Measurements from ENCODE around the gene TSHZ1.

The TSHZ1 gene

DNA sequence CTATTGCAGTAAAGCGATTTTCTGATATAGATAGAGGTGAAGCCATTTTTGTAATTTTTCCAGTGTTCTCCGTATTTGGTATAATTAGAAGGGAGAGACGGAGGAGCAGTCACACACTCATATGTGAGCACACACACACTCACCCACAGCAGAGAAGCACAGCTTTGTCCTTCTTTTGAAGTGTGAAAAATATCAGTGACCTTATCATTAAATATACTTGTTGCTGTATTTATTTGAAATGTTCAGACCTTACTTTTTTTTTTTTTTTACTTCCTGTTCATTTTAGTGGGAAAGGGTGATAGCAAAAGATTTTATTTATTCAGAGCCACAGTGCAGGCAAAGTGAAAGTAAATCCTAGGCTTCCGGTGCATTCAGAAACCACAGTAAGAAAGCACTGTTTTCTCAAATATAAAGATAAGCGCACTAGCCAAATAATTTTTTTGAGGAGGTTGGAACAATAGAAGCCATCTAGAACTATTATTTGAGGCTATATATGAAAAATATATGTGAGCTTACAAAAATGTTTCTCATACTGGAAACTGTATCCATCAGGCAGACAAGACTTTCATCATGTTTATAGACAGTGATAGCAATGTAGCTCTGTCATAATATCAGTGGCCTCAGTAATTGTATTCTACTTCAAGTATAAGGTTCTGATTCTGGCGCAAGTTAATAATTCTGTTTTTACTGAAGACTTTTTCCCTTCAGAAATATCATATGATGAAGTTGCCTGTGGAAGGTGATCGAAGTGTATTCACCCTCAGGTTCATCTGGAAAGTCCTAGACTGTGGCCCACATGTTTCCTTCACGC is 37.2 kb downstream of the TSHZ1 start:
- DNase-seq (ENCODE audit: low spot score): peak; percentile 48
- TF ChIP-seq, protein P1, sequence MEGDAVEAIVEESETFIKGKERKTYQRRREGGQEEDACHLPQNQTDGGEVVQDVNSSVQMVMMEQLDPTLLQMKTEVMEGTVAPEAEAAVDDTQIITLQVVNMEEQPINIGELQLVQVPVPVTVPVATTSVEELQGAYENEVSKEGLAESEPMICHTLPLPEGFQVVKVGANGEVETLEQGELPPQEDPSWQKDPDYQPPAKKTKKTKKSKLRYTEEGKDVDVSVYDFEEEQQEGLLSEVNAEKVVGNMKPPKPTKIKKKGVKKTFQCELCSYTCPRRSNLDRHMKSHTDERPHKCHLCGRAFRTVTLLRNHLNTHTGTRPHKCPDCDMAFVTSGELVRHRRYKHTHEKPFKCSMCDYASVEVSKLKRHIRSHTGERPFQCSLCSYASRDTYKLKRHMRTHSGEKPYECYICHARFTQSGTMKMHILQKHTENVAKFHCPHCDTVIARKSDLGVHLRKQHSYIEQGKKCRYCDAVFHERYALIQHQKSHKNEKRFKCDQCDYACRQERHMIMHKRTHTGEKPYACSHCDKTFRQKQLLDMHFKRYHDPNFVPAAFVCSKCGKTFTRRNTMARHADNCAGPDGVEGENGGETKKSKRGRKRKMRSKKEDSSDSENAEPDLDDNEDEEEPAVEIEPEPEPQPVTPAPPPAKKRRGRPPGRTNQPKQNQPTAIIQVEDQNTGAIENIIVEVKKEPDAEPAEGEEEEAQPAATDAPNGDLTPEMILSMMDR (IDR thresholded peaks at IDR 0.05; ENCODE audit: extremely low read depth, missing control alignments): no peak

DNA sequence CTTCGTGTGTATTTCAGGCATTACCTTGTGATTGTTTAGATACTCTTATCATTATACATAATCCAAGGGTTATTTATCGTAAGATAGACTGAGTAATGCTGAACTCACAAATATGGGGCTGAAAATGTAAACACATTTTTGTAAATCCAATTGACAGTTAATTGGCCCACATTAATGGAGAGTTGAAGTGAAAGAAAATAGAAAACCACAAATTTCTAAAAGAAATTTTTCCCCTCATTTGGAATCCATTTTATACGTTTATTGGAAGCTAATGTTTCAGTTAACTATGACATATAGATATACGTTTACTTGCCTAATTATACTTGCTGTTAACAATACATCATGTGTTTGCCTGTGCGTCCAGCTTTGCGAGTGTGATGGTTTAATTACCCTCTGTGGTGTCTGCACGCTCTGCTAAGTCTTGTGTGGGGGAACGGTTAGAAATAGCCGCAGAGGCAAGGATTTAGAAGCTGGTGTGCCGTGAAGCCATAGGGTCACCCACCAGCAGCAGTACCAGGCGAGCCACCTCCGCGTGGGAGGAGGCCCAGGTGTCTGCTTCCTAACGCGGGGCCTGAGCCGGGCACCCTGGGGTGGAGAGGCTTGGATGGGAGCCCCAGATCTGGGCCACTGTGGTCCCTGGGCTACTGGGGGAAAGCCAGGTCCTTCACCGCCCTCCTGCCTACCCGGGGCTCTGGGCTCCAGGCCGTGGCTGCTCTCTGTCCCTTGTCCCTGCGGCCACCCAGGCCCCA is 38.0 kb downstream of the TSHZ1 start:
- TF ChIP-seq, protein P1 (IDR thresholded peaks at IDR 0.05; ENCODE audit: extremely low read depth, missing control alignments): no peak
- no peak for DNase-seq (ENCODE audit: low spot score)

DNA sequence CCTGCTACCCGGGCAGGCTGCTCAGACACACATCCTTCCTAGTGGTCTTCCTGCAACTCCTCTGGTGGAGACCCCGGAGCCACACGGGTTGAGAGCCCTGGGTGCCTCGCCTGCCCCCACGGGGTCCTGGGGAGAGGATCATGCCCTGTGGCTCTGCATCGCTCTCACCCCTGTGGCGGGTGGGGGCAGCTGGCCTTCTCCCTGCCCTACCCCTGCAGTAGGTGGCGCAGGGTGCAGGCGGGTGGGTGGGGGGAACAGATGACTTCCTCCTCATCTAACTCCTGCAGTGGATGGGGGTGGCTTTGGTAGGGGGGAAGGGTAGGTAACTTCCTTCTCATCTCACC is 38.5 kb downstream of the TSHZ1 start:
- no peak for DNase-seq (ENCODE audit: low spot score)
- TF ChIP-seq, protein P1 (IDR thresholded peaks at IDR 0.05; ENCODE audit: extremely low read depth, missing control alignments): no peak

DNA sequence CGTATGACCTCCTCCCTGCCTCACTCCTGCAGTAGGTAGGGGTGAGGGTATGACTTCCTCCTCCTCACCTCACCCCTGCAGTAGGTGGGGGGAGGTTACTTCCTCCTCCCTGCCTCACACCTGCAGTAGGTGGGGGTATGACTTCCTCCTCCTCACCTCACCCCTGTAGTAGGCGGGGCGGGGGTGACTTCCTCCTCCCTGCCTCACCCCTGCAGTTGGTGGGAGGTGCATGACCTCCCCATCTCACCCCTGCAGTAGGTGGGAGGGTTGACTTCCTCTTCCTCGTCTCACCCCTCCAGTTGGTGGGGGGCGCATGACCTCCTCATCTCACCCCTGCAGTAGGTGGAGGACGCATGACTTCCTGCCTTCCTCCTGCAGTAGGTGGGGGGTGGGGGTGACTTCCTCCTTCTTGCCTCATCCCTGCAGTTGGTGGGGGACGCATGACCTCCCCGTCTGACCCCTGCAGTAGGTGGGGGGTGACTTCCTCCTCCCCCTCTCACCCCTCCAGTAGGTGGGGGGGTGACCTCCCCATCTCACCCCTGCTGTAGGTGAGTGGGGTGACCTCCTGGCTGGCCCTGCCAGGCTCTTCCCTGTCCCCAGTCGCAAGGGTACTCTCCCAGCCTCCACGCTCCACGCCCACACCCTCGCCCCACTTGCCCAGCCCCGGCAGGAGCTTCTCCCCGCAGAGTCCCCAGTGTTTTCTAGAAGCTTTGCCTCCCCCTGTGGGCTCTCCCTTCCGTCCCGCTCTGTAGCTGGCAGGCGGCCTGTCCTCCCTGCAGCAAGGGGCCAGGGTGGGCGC is 39.3 kb downstream of the TSHZ1 start:
- DNase-seq (ENCODE audit: low spot score): no peak
- TF ChIP-seq, protein P1 (IDR thresholded peaks at IDR 0.05; ENCODE audit: extremely low read depth, missing control alignments): no peak

DNA sequence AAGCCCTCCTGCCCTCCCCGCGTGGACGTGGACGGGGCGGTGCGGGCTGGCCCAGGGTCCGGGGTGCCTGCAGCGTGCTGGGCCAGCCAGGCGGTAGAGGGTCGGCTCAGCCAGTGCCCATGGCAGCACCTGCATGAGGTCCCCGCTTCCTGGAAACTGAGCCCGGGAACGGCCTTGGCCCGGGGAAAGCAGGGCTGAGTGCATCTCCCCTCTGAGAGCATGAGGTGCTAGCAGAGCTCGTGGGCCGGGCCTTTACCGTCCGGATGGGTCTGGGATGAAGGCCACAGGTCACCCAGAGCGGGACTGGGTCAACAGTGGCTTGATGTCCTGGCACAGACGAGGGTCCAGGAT is 39.8 kb downstream of the TSHZ1 start:
- DNase-seq (ENCODE audit: low spot score): no peak
- TF ChIP-seq, protein P1 (IDR thresholded peaks at IDR 0.05; ENCODE audit: extremely low read depth, missing control alignments): no peak

DNA sequence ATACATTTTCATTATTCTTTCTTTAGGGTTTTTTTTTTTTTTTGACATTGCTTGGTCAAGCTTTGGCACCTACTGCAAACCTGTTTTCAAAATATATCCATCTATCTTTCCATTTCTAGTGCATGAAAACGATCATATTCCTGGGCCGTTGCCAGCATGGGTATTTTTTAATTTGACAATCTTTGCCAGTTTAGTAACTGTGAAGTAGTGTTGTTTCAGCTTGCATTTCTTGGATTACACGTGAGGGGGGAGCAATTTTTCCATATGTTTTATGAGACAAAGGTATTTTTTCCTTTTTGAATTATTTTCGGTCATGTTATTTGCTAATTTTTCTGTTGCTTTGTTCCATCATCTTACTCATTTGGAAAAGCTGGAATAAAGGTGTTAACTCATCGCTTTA is 40.9 kb downstream of the TSHZ1 start:
- TF ChIP-seq, protein P1 (IDR thresholded peaks at IDR 0.05; ENCODE audit: extremely low read depth, missing control alignments): no peak
- no peak for DNase-seq (ENCODE audit: low spot score)

DNA sequence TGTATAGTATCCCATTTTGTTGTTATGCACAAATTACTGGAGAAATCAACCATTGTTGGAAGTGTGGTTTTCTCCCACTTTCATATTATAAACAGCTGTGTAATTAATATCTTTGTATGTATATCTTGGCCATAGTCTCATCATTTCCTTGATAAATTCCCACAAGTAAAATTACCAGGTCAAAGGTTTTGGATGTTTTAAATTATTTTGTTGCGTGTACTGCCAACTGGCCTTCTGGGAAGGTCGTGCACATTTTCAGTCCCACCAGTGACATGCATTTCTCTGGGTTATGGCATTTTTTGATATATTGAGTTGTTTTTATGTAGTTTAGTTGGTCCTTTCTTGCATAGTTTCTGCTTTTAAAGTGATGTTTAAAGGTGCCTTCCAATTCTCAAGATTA is 41.5 kb downstream of the TSHZ1 start:
- TF ChIP-seq, protein P1 (IDR thresholded peaks at IDR 0.05; ENCODE audit: extremely low read depth, missing control alignments): no peak
- no peak for DNase-seq (ENCODE audit: low spot score)
